ENCODE measurements around the gene UNKL. TPM values are rescaled to one million over a fixed set of nuclear protein-coding genes. Genes with fewer than 3 reads are reported as not detected.

The UNKL gene
- total and polyA plus RNA-seq, 9 donors, result 6.6 to 12.9 (median 8.1) TPM

- Histone ChIP-seq H3K36me3 (ENCODE audit: control insufficient read depth, insufficient read depth, low read length) (peaks cover 34% of the 10 kb centered on the region), H3K4me3 (ENCODE audit: low read length) (no peak overlapping the region), H3K9me3 (replicated peaks; ENCODE audit: control insufficient read depth, low read depth, low read length) (no peaks in the 10 kb centered on the region), H3K27me3 (ENCODE audit: control insufficient read depth, insufficient read depth, low read length) (no peaks in the 10 kb centered on the region), H3K27ac (ENCODE audit: low read length) (no peak overlapping the region), H3K4me1 (ENCODE audit: control insufficient read depth, insufficient read depth, low read length) (peaks cover 20% of the 10 kb centered on the region)
- 72% methylated on average over 29 of the region's 34 CpGs for WGBS (ENCODE audit: insufficient coverage)
- DNase-seq, result no peak
Measured at GRCh38 chr16:1346422-1347285, 67.8 kb downstream of the UNKL start.

DNA sequence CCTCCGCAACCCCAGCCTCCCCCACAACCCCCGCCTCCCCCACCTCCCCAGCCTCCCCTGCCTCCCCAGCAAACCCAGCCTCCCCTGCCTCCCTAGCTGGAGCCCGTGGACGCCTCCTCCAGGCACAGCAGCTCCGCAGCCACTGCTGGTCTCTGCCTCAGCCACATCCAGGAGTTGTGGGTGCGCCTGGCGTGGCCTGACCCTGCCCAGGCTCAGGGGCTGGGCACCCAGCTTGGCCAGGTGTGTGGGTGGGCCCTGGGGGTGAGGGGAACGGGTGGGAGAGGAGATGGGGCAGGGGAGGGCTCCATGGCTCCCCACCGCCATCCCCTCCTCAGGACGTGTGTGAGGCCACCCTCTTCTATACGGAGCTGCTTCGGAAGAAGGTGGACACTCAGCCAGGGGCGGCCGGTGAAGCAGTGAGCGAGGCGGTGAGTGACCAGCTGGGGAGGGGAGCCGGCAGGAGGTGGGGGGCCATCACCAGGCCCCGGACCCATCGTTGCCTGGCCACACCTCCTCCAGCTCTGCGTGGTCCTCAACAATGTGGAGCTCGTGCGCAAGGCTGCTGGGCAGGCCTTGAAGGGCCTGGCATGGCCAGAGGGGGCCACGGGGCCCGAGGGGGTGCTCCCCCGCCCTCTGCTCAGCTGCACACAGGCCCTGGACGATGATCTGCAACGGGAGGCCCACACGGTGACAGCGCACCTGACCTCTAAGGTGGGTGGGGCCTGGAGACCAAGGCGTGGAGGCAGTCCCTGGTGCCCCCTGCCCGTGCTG lies 68.7 kb downstream of the UNKL start:
- Histone ChIP-seq H3K9me3 (replicated peaks; ENCODE audit: control insufficient read depth, low read depth, low read length) (no peaks in the 10 kb centered on the region), H3K27ac (ENCODE audit: low read length) (no peak overlapping the region), H3K4me3 (ENCODE audit: low read length) (no peak overlapping the region), H3K4me1 (ENCODE audit: control insufficient read depth, insufficient read depth, low read length) (peaks cover 17% of the 10 kb centered on the region), H3K36me3 (ENCODE audit: control insufficient read depth, insufficient read depth, low read length) (peaks cover 34% of the 10 kb centered on the region), H3K27me3 (ENCODE audit: control insufficient read depth, insufficient read depth, low read length) (no peaks in the 10 kb centered on the region)
- WGBS (ENCODE audit: insufficient coverage), result 73% methylated on average over 24 of the region's 31 CpGs
- no peak for DNase-seq

GRCh38 chr16:1345087-1345486 lies 69.4 kb downstream of the UNKL start:
- Histone ChIP-seq H3K27ac (ENCODE audit: low read length) (no peak overlapping the region), H3K27me3 (ENCODE audit: control insufficient read depth, insufficient read depth, low read length) (no peaks in the 10 kb centered on the region), H3K36me3 (ENCODE audit: control insufficient read depth, insufficient read depth, low read length) (peaks cover 29% of the 10 kb centered on the region), H3K4me3 (ENCODE audit: low read length) (no peak overlapping the region), H3K9me3 (replicated peaks; ENCODE audit: control insufficient read depth, low read depth, low read length) (no peaks in the 10 kb centered on the region), H3K4me1 (ENCODE audit: control insufficient read depth, insufficient read depth, low read length) (peaks cover 9% of the 10 kb centered on the region)
- no peak for DNase-seq
- 53% methylated on average over 6 of the region's 11 CpGs for WGBS (ENCODE audit: insufficient coverage)

- DNase-seq, result no peak
- Histone ChIP-seq H3K9me3 (replicated peaks; ENCODE audit: control insufficient read depth, low read depth, low read length) (no peaks in the 10 kb centered on the region), H3K27ac (ENCODE audit: low read length) (no peak overlapping the region), H3K36me3 (ENCODE audit: control insufficient read depth, insufficient read depth, low read length) (peaks cover 23% of the 10 kb centered on the region), H3K27me3 (ENCODE audit: control insufficient read depth, insufficient read depth, low read length) (no peaks in the 10 kb centered on the region), H3K4me3 (ENCODE audit: low read length) (no peak overlapping the region), H3K4me1 (ENCODE audit: control insufficient read depth, insufficient read depth, low read length) (peaks cover 9% of the 10 kb centered on the region)
- 83% methylated on average over 11 of the region's 14 CpGs for WGBS (ENCODE audit: insufficient coverage)
Measured at GRCh38 chr16:1344499-1344898, 70.0 kb downstream of the UNKL start.

DNA sequence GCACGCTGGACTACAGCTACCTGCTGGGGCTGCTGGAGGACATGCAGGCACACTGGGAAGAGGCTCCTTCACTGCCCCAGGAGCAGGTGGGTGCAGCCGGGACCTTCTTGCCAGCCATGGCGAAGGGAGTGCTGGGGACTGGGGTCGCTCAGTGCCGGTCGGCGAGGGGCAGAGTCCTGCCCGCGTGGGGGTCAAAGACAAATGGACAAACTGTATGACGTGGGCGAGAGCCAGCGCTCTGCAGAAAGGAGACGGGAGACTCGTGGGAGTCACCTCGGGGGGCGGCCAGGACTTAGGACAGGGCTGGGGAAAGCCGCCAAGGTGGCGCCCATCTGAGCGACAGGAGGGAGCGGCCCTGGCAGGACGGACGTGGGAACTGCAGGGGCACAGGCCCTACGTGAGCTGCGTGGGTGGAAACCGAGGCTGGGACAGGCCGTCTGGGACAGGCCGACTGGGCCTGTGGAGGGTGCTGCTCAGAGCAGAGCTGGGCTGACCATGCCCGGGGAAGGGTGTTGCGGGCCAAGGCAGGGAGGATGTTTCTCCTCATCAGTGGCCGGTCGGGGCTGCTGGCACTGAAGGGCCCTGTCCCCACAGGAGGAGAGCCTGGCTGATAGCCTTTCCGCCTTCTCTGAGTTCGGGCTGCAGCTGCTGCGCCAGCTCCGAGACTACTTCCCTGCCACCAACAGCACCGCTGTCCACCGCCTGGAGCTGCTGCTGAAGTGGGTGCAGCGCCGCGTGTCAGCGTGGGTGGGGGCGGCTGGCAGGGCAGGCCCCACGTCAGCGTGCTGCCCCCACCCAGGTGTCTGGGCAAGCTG lies 70.9 kb downstream of the UNKL start:
- H3K27me3 ChIP-seq (ENCODE audit: control insufficient read depth, insufficient read depth, low read length), result peaks cover 2% of the 10 kb centered on the region
- H3K36me3 ChIP-seq (ENCODE audit: control insufficient read depth, insufficient read depth, low read length), result peaks cover 14% of the 10 kb centered on the region
- peaks cover 9% of the 10 kb centered on the region for H3K4me1 ChIP-seq (ENCODE audit: control insufficient read depth, insufficient read depth, low read length)
- no peak overlapping the region for H3K4me3 ChIP-seq (ENCODE audit: low read length)
- WGBS (ENCODE audit: insufficient coverage), result 58% methylated on average over 44 of the region's 44 CpGs
- no peaks in the 10 kb centered on the region for H3K9me3 ChIP-seq (replicated peaks; ENCODE audit: control insufficient read depth, low read depth, low read length)
- H3K27ac ChIP-seq (ENCODE audit: low read length), result no peak overlapping the region
- DNase-seq, result no peak

GRCh38 chr16:1342526-1343427 lies 71.7 kb downstream of the UNKL start:
- H3K9me3 ChIP-seq (replicated peaks; ENCODE audit: control insufficient read depth, low read depth, low read length), result no peaks in the 10 kb centered on the region
- peaks cover 9% of the 10 kb centered on the region for H3K4me1 ChIP-seq (ENCODE audit: control insufficient read depth, insufficient read depth, low read length)
- H3K36me3 ChIP-seq (ENCODE audit: control insufficient read depth, insufficient read depth, low read length), result peaks cover 5% of the 10 kb centered on the region
- DNase-seq, result peak; percentile 70
- no peak overlapping the region for H3K4me3 ChIP-seq (ENCODE audit: low read length)
- WGBS (ENCODE audit: insufficient coverage), result 7% methylated on average over 35 of the region's 49 CpGs
- H3K27ac ChIP-seq (ENCODE audit: low read length), result no peak overlapping the region
- H3K27me3 ChIP-seq (ENCODE audit: control insufficient read depth, insufficient read depth, low read length), result peaks cover 6% of the 10 kb centered on the region

DNA sequence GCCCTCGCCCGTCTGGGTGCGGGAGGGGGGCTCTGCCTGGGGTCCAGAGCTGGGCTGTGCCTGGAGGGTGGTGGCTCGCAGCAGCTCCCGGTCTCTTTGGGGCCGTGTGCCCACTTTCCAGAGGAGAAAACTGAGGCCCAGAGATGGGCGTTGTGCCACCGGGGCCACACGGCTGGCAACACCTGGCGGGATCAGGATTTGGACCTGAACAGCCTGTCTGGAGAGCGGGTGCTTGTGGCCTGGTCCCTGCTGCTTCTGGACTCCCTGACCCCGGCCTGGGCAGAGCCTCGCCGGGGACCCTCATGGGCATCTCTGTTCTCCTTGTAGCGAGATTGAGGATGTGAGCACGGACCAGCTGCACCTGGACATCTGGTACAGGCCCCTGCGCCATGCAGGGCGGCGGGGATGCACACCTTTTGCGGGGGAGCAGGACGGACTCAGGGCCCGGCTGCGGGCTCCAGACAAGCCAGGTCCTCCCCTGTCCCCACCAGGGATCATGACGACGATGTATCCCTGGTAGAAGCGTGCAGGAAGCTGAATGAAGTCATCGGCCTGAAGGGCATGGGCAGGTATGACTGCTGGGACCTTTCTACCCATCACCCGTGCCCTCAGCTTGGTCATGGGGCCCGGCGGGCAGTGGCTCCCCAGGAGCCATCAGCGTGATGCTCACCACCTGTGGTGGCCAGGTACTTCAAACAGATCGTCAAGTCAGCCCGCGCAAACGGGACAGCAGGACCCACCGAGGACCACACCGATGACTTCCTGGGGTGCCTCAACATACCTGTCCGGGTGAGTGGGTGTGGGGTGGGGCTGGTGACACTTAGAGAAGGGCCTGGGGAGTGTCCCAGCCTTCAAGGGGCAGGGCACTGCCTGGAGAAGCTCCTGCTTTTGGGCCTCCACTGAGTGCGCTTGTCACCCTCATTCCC lies 72.7 kb downstream of the UNKL start:
- no peaks in the 10 kb centered on the region for H3K9me3 ChIP-seq (replicated peaks; ENCODE audit: control insufficient read depth, low read depth, low read length)
- no peaks in the 10 kb centered on the region for H3K36me3 ChIP-seq (ENCODE audit: control insufficient read depth, insufficient read depth, low read length)
- H3K4me3 ChIP-seq (ENCODE audit: low read length), result no peak overlapping the region
- peaks cover 9% of the 10 kb centered on the region for H3K4me1 ChIP-seq (ENCODE audit: control insufficient read depth, insufficient read depth, low read length)
- DNase-seq, result no peak
- peaks cover 12% of the 10 kb centered on the region for H3K27me3 ChIP-seq (ENCODE audit: control insufficient read depth, insufficient read depth, low read length)
- H3K27ac ChIP-seq (ENCODE audit: low read length), result no peak overlapping the region
- 85% methylated on average over 37 of the region's 39 CpGs for WGBS (ENCODE audit: insufficient coverage)

- Histone ChIP-seq H3K9me3 (replicated peaks; ENCODE audit: control insufficient read depth, low read depth, low read length) (no peaks in the 10 kb centered on the region), H3K4me3 (ENCODE audit: low read length) (no peak overlapping the region), H3K27me3 (ENCODE audit: control insufficient read depth, insufficient read depth, low read length) (peaks cover 20% of the 10 kb centered on the region), H3K36me3 (ENCODE audit: control insufficient read depth, insufficient read depth, low read length) (no peaks in the 10 kb centered on the region), H3K27ac (ENCODE audit: low read length) (no peak overlapping the region), H3K4me1 (ENCODE audit: control insufficient read depth, insufficient read depth, low read length) (peaks cover 9% of the 10 kb centered on the region)
- 85% methylated on average over 35 of the region's 36 CpGs for WGBS (ENCODE audit: insufficient coverage)
- no peak for DNase-seq
Measured at GRCh38 chr16:1340730-1341494, 73.6 kb downstream of the UNKL start.

Data from muscle of leg (tissue), 11 donors.